Kidney (tissue), 14 donors: ENCODE results near the gene NXN. TPM values are rescaled to one million over a fixed set of nuclear protein-coding genes. Genes with fewer than 3 reads are reported as not detected.
"Not testable (repeated sequence)": the region's sequence is repeated elsewhere in the genome, so short reads cannot be mapped to it uniquely, and the experiment has no call there.

Source experiments
- DNase-seq, 5 donors: peaks; one replicate each; pipeline ENCODE4 v3.0.0-alpha.2; 2013 to 2020
- FAIRE-seq: peaks from 2 replicates; lab custom pipeline; 2012; peaks lifted over from hg19 to GRCh38; lab: Jason Lieb, UNC
- H3K27ac ChIP-seq, 2 donors: one replicate each; pipeline ENCODE4 v1.7.0; 2013; ENCODE audit warnings: low read depth in 2 of 2, low read length in 2 of 2, inconsistent platforms in 1 of 2
- H3K27me3 ChIP-seq: one replicate; pipeline ENCODE4 v1.7.1; 2013; ENCODE audit warnings: low read length, inconsistent platforms; ENCODE audit not compliant: control insufficient read depth, insufficient read depth
- H3K36me3 ChIP-seq, 3 donors: one replicate each; pipeline versions ENCODE4 v1.7.0 to v1.7.1; 2013; ENCODE audit warnings: low read length in 3 of 3, control low read depth in 1 of 3, inconsistent platforms in 1 of 3; ENCODE audit not compliant: insufficient read depth in 3 of 3, control insufficient read depth in 2 of 3
- H3K4me1 ChIP-seq, 3 donors: one replicate each; pipeline versions ENCODE4 v1.7.0 to v1.7.1; 2013; ENCODE audit warnings: low read length in 3 of 3, inconsistent platforms in 1 of 3, low read depth in 1 of 3; ENCODE audit not compliant: control insufficient read depth in 2 of 3, insufficient read depth in 2 of 3
- H3K4me3 ChIP-seq, 3 donors: one replicate each; pipeline versions ENCODE4 v1.7.0 to v1.8.1; 2013; ENCODE audit warnings: low read length in 3 of 3, control low read depth in 1 of 3, inconsistent platforms in 1 of 3
- H3K9ac ChIP-seq, 3 donors: one replicate each; pipeline versions ENCODE4 v1.7.0 to v1.7.1; 2013; ENCODE audit warnings: low read length in 3 of 3, control low read depth in 1 of 3, inconsistent platforms in 1 of 3
- H3K9me3 ChIP-seq, 3 donors: one replicate each; pipeline versions ENCODE4 v1.7.0 to v1.7.1; 2013; ENCODE audit warnings: low read length in 3 of 3, control low read depth in 1 of 3, inconsistent platforms in 1 of 3; ENCODE audit not compliant: control insufficient read depth in 2 of 3, insufficient read depth in 1 of 3
- CTCF ChIP-seq: IDR thresholded peaks from 3 replicates; pipeline ENCODE4 v1.5.1; 2012; ENCODE audit warnings: mild to moderate bottlenecking, moderate library complexity, borderline replicate concordance; ENCODE audit not compliant: insufficient read depth; ENCODE audit errors: extremely low read depth
- intact Hi-C: fragments of 100-400 bp; cut with DNase I; formaldehyde crosslinking; loops from one replicate; pipeline ENCODE4 v1.11.1; 2022
- polyA plus RNA-seq: library from polyadenylated mRNA; stranded (reverse); fragments of 350-450 nt; fragmentation: Illumina TruSeq; extraction: RNeasy Lipid Tissue Mini Kit (QIAGEN cat#74804); gene quantifications from one replicate; pipeline ENCODE4 v1.2.3, GENCODE V29; 2014; ENCODE audit warnings: low read depth, low replicate concordance; ENCODE audit not compliant: insufficient read depth
- total RNA-seq: library from RNA; stranded (reverse); fragmentation: NEBNext Ultra II Directional; extraction: Animal tissue kit (Norgen Biotek cat#: 25700); gene quantifications from one replicate; pipeline ENCODE4 v1.2.1, GENCODE V29; 2021
- donor health status: control.
- donor health status: control.
- donor health status: control.
- donor health status: control.
- donor health status: control.
- donor health status: DM: yes; HTN: yes; CAD: no.
- donor health status: Normal renal cell carcinoma (clear cell type).

The NXN gene
- total and polyA plus RNA-seq, 2 donors from 2014 or later: 10.2 to 26.8 TPM

GRCh38 chr17:927611-928461, 51.7 kb downstream of the NXN start:
- intact Hi-C loops: no loop called here
- DNase-seq (peak in 3 of 5 donors; percentile 35 to 69 (median 63)), FAIRE-seq (no peak)
- Histone ChIP-seq H3K4me1 (peaks cover 0 to 3% (median 0%) of the 10 kb centered on the region in 3 donors), H3K4me3 (peak overlapping the region in 1 of 3 donors; percentile 9), H3K36me3 (no peaks in the 10 kb centered on the region), H3K27me3 (no peaks in the 10 kb centered on the region), H3K9ac (no peak overlapping the region), H3K9me3 (no peaks in the 10 kb centered on the region), H3K27ac (no peak overlapping the region)
- TF ChIP-seq CTCF: no peak

GRCh38 chr17:925817-926216, 53.8 kb downstream of the NXN start:
- no peak for FAIRE-seq
- no peaks in the 10 kb centered on the region for H3K9me3 ChIP-seq
- no peak overlapping the region for H3K27ac ChIP-seq
- peaks cover 0 to 3% (median 0%) of the 10 kb centered on the region in 3 donors for H3K4me1 ChIP-seq
- peak in 2 of 5 donors; percentile 63 to 80 for DNase-seq
- no peak for TF ChIP-seq CTCF
- H3K9ac ChIP-seq: no peak overlapping the region
- no peaks in the 10 kb centered on the region for H3K36me3 ChIP-seq
- no peak overlapping the region for H3K4me3 ChIP-seq
- intact Hi-C loops: no loop called here
- no peaks in the 10 kb centered on the region for H3K27me3 ChIP-seq

- no peak for FAIRE-seq
- Histone ChIP-seq H3K36me3 (no peaks in the 10 kb centered on the region), H3K9ac (no peak overlapping the region), H3K9me3 (no peaks in the 10 kb centered on the region), H3K4me1 (peaks cover 0 to 3% (median 0%) of the 10 kb centered on the region in 3 donors), H3K27me3 (no peaks in the 10 kb centered on the region), H3K4me3 (no peak overlapping the region), H3K27ac (no peak overlapping the region)
- no peak for TF ChIP-seq CTCF
- DNase-seq: no peak
- intact Hi-C loops: no loop called here
Observed at GRCh38 chr17:924711-925475, 54.7 kb downstream of the NXN start.

GRCh38 chr17:924306-924705, 55.3 kb downstream of the NXN start:
- H3K36me3 ChIP-seq, DNase-seq, intact Hi-C loops, H3K4me3 ChIP-seq, H3K4me1 ChIP-seq, H3K9me3 ChIP-seq, FAIRE-seq, H3K27me3 ChIP-seq, H3K27ac ChIP-seq, H3K9ac ChIP-seq: not testable (repeated sequence)
